Peyer's patch (tissue), 4 donors: ENCODE results near the gene TRIM22. TPM values are rescaled to one million over a fixed set of nuclear protein-coding genes. Genes with fewer than 3 reads are reported as not detected.

Source experiments
- DNase-seq, 3 donors: peaks; one replicate each; pipeline ENCODE4 v3.0.0-alpha.2; 2017 to 2019
- H3K27ac ChIP-seq, 4 donors: fragments of 200-600 bp; sonication (generic); one replicate each; pipeline ENCODE4 v1.5.1; 2016 to 2019
- H3K27me3 ChIP-seq, 2 donors: fragments of 200-600 bp; sonication (generic); one replicate each; pipeline ENCODE4 v1.5.1; 2019
- H3K36me3 ChIP-seq, 3 donors: fragments of 200-600 bp; sonication (generic); one replicate each; pipeline ENCODE4 v1.5.1; 2016 to 2019
- H3K4me1 ChIP-seq, 4 donors: fragments of 200-600 bp; sonication (generic); one replicate each; pipeline ENCODE4 v1.5.1; 2016 to 2019
- H3K4me3 ChIP-seq, 4 donors: fragments of 200-600 bp; sonication (generic); 1 replicate in 3 of 4; 2 replicates in 1 of 4; pipeline ENCODE4 v1.5.1; 2016 to 2019; ENCODE audit warnings: mild to moderate bottlenecking in 1 of 4
- H3K9me3 ChIP-seq, 4 donors: fragments of 200-600 bp; sonication (generic); one replicate each; pipeline ENCODE4 v1.5.1; 2016 to 2019; ENCODE audit warnings: mild to moderate bottlenecking in 1 of 4
- CTCF ChIP-seq, 6 experiments: fragments of 450-650 bp in 4 of 6; fragments of 200-600 bp in 2 of 6; sonication (generic) in 1 of 6; IDR thresholded peaks; one replicate each; pipeline ENCODE4 v1.5.1; 2017 to 2019; ENCODE audit warnings: antibody characterized with exemption in 6 of 6, mild to moderate bottlenecking in 3 of 6, moderate library complexity in 1 of 6
- POLR2A ChIP-seq, 2 donors: fragments of 450-650 bp; IDR thresholded peaks; one replicate each; pipeline ENCODE4 v1.5.1; 2017; ENCODE audit warnings: antibody characterized with exemption in 2 of 2, mild to moderate bottlenecking in 2 of 2, moderate library complexity in 2 of 2
- total RNA-seq, 4 donors: library from RNA; depleted of rRNA; stranded (reverse); fragments of >200 nt; gene quantifications; one replicate each; pipeline ENCODE4 v1.1.0, GENCODE V29; 2016

Gene TRIM22
- total RNA-seq, 4 donors from 2014 or later: 23.9 to 309 (median 34.3) TPM

GRCh38 chr11:5736396-5736795, 46.8 kb downstream of the TRIM22 start, which contains the start of gene OR56B1:
Gene OR56B1, plus strand, starts transcription at chr11:5736448. Its CDS starts 69 bp downstream, at chr11:5736517.
- DNase-seq: no peak
- no peak within 1 kb of the TSS for H3K27ac ChIP-seq
- no peaks in the 10 kb centered on the region for H3K27me3 ChIP-seq
- H3K36me3 ChIP-seq: no peaks in the 10 kb centered on the region
- TF ChIP-seq POLR2A (IDR thresholded peaks at IDR 0.05) (no peak), CTCF (IDR thresholded peaks at IDR 0.05) (no peak)
- H3K4me3 ChIP-seq: no peak within 1 kb of the TSS
- peaks cover 0 to 3% (median 0%) of the 10 kb centered on the region in 4 donors for H3K9me3 ChIP-seq
- no peaks in the 10 kb centered on the region for H3K4me1 ChIP-seq

DNA sequence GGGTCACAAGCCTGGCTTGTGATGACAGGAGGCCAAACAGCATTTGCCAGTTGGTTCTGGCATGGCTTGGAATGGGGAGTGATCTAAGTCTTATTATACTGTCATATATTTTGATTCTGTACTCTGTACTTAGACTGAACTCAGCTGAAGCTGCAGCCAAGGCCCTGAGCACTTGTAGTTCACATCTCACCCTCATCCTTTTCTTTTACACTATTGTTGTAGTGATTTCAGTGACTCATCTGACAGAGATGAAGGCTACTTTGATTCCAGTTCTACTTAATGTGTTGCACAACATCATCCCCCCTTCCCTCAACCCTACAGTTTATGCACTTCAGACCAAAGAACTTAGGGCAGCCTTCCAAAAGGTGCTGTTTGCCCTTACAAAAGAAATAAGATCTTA, 47.5 kb downstream of the TRIM22 start:
- peaks cover 0 to 5% (median 0%) of the 10 kb centered on the region in 4 donors for H3K9me3 ChIP-seq
- H3K36me3 ChIP-seq: no peaks in the 10 kb centered on the region
- TF ChIP-seq CTCF (IDR thresholded peaks at IDR 0.05) (no peak), POLR2A (IDR thresholded peaks at IDR 0.05) (no peak)
- no peaks in the 10 kb centered on the region for H3K27me3 ChIP-seq
- no peaks in the 10 kb centered on the region for H3K4me1 ChIP-seq
- no peak for DNase-seq
- no peak overlapping the region for H3K4me3 ChIP-seq
- no peak overlapping the region for H3K27ac ChIP-seq

DNA sequence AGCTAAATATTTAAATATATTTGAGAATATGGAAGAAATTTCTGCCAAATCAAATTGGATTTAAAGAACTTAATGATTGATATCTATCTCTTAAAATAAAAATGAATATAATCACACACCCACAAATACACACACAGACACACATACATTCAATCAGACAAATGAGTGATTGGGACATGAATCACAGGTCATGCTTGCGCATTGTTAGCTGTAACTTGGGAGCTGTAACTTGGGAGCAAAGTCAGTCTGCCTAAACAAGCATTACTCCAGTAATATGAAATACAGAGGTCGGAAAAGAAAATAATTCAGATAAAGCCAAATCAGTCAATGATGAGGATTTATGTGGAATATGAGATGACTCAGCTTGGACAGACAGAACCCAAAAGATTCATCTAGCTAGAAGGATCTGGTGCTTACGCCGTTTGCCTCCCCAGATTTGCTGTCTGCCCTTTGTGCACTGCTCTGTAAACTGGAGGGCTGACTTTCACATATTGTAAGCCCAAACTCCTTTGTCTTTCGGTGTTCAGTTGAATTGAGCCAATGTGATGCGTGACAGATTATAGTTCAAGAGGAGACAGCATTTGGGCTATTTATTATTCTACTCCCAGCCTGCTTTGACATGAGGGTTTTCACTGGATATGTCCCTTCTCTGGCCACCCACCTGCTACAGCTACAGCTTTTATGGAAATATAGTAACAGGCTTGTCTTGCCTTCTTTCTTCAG, 48.2 kb downstream of the TRIM22 start:
- H3K4me1 ChIP-seq: no peaks in the 10 kb centered on the region
- H3K27me3 ChIP-seq: no peaks in the 10 kb centered on the region
- H3K9me3 ChIP-seq: peaks cover 0 to 5% (median 0%) of the 10 kb centered on the region in 4 donors
- no peak for DNase-seq
- TF ChIP-seq CTCF (IDR thresholded peaks at IDR 0.05): no peak
- no peak for TF ChIP-seq POLR2A (IDR thresholded peaks at IDR 0.05)
- no peak overlapping the region for H3K27ac ChIP-seq
- no peak overlapping the region for H3K4me3 ChIP-seq
- H3K36me3 ChIP-seq: no peaks in the 10 kb centered on the region

DNA sequence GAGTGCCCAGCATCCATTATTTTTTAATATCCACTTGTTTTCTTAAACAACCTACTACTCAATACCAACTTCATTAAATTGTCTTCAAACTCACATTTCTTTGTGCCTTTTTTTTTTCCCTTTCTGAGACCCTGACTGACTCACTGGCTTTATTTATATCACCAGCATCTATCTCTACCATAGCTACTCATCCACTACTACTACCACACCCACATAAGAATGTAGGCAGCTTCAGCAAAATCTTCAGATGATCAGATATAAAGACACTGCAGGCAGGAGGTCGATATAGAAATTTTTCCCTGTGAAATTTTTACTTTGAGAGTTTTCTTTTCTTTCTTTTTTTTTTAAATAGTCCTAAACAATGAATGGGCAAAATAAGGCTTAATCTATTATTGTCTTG, 48.8 kb downstream of the TRIM22 start:
- TF ChIP-seq POLR2A (IDR thresholded peaks at IDR 0.05) (no peak), CTCF (IDR thresholded peaks at IDR 0.05) (no peak)
- H3K27ac ChIP-seq: no peak overlapping the region
- H3K4me3 ChIP-seq: no peak overlapping the region
- H3K9me3 ChIP-seq: peaks cover 0 to 5% (median 0%) of the 10 kb centered on the region in 4 donors
- DNase-seq: no peak
- no peaks in the 10 kb centered on the region for H3K27me3 ChIP-seq
- no peaks in the 10 kb centered on the region for H3K36me3 ChIP-seq
- H3K4me1 ChIP-seq: no peaks in the 10 kb centered on the region

- Histone ChIP-seq H3K4me3 (no peak overlapping the region), H3K36me3 (no peaks in the 10 kb centered on the region), H3K27me3 (no peaks in the 10 kb centered on the region), H3K4me1 (no peaks in the 10 kb centered on the region), H3K9me3 (peaks cover 0 to under 1% (median 0%) of the 10 kb centered on the region in 4 donors), H3K27ac (no peak overlapping the region)
- TF ChIP-seq CTCF (IDR thresholded peaks at IDR 0.05): no peak
- DNase-seq: no peak
Measured at GRCh38 chr11:5746614-5747013, 57.0 kb downstream of the TRIM22 start.
